ENCODE measurements around the gene NATD1. TPM values are rescaled to one million over a fixed set of nuclear protein-coding genes. Genes with fewer than 3 reads are reported as not detected.
A peak's percentile ranks its signal among the peaks of the same experiment; 100 is the strongest.

Gene NATD1
- total RNA-seq, 2 donors from 2014 or later: 7.4 to 8.8 TPM

DNA sequence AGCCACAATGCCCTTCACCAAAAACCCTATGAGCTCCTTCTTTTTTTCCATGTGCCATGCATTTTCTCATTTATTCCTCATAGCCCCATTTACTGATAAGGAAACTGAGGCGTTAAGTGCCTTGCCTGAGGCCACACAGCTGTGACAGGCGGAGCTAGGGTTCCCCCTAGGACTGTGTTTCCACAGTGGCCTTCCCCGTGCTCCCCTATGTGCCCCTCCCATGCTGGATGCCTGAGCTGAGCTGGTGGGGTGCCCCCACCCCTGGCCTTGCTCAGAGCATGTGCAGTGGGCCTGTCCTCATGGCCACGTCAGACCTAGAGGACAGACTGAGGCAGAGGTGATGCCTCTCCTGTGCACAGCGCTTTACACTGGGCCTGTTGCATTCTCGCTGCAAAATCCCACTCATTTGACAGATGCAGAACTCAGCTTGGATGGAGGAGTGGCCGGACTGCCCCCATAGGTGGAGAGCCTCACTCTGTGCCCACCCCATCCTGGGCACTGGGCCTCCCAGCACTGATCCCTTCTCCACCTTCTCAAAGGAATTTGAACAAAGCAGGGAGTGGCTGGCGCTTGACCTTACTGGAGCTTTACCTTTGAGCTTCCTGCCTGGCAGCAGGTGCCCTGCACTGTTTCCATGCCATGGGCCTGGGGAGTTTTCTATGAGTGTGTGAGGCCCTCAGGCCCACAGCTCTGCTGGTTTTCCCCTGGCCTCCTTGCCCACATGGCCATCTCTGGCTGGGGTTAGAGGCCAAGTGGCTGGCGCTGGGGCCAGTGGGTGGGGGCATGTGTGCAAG lies 33.9 kb upstream of the NATD1 start:
- Mint-ChIP-seq H3K4me3 (peak overlapping the region; percentile 96 to 98), H3K4me1 (ENCODE audit: low read depth) (peaks cover 46% of the 10 kb centered on the region), H3K27ac (peak overlapping the region; percentile 89), H3K36me3 (ENCODE audit: insufficient read depth in 2 of 2) (peaks cover 4 to 14% of the 10 kb centered on the region in 2 donors), H3K27me3 (ENCODE audit: low read depth) (no peaks in the 10 kb centered on the region), H3K9me3 (no peaks in the 10 kb centered on the region)
- peak; percentile 50 to 59 for DNase-seq
- ATAC-seq (replicated peaks in 1 of 2): peak in 1 of 2 donors; percentile 4

DNA sequence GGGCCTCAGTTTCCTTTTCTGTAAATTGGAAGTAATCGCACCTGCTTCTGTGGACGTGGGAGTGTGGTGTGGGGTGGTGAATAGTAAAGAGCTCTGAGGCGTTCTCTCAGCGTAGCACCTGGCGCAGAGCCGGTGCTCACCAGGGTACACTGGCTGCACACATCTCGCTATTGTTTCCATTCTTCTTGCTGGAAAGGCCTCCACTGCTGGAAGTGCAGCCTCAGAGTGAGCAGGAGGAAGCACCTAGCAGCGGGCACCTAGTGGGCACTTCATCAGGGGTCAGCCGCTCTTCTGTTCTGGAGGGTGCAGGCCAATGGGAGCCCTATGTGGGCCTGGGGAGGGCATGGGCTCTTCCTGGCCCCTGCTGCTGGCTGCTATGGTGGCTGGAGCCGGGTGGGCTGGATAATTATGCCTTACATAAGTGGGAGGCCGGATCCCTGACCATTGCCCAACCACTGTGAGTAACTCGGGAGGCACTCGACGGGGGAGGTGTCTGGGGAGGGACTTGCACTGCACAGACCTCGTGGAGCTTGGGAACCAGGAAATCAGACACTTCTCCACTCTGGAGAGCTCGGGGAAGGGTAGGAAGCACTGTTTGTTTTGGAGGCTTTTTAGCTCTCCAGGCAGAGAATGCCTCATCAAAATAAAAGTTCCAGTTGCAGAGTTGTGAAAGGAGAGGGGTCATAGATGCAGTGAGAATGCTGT lies 33.0 kb upstream of the NATD1 start:
- Mint-ChIP-seq H3K9me3 (no peaks in the 10 kb centered on the region), H3K36me3 (ENCODE audit: insufficient read depth in 2 of 2) (peaks cover 4 to 14% of the 10 kb centered on the region in 2 donors), H3K4me1 (ENCODE audit: low read depth) (peaks cover 50% of the 10 kb centered on the region)

DNA sequence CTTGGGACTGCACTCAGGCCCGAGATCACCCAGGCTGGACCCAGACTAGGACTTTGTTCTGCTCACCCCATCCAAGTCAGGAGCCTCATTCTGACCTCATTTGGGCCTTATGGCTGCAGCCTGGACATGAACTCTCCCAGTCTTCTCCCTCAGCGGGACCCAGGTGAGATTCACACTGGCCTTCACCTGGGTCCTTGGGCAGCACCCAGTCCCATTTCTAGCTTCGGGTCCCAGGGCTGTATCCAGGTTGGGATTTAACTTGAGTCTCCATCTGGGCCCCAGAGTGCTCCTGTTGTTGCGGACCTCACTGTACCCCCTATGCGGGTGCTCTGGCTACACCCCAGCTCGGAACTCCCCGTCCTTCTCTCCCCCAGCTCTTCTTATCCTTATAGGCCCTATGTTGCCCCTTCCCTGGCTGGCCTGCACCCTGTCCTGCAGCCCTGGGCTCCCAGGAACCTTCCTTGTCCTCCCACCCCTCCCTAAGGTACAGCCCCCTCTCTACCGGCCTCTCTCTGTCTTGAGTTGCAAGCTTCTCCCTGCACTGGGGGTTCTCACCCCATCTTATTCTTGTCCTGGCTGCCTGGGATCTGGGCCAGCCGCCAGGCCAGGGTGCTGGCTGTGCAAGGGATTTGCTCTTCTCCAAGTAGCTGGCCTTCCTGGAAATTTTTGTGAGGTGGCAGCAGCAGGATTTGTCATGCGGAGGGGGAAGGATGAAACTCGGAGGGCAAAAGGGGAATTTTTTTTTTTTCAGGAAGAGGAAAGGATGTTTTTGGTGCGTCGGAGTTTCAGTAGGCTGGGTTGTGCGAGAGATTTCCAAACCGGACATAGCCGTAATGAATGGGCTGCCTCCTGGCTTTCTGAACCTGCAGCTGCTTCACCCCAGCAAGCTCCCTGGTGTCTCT lies 32.2 kb upstream of the NATD1 start:
- Mint-ChIP-seq H3K27me3 (ENCODE audit: low read depth) (no peaks in the 10 kb centered on the region), H3K9me3 (no peaks in the 10 kb centered on the region), H3K4me3 (peak overlapping the region; percentile 96 to 98), H3K27ac (peak overlapping the region; percentile 89), H3K36me3 (ENCODE audit: insufficient read depth in 2 of 2) (peaks cover 4 to 10% of the 10 kb centered on the region in 2 donors), H3K4me1 (ENCODE audit: low read depth) (peaks cover 47% of the 10 kb centered on the region)
- ATAC-seq (replicated peaks in 1 of 2) (no peak), DNase-seq (peak; percentile 19 to 24)

More for the DNA sequence above, 33.0 kb upstream of the NATD1 start:
- Mint-ChIP-seq H3K4me3 (peak overlapping the region; percentile 96 to 98), H3K27me3 (ENCODE audit: low read depth) (no peaks in the 10 kb centered on the region), H3K27ac (peak overlapping the region; percentile 89)
- no peak for ATAC-seq (replicated peaks in 1 of 2)
- DNase-seq: no peak

DNA sequence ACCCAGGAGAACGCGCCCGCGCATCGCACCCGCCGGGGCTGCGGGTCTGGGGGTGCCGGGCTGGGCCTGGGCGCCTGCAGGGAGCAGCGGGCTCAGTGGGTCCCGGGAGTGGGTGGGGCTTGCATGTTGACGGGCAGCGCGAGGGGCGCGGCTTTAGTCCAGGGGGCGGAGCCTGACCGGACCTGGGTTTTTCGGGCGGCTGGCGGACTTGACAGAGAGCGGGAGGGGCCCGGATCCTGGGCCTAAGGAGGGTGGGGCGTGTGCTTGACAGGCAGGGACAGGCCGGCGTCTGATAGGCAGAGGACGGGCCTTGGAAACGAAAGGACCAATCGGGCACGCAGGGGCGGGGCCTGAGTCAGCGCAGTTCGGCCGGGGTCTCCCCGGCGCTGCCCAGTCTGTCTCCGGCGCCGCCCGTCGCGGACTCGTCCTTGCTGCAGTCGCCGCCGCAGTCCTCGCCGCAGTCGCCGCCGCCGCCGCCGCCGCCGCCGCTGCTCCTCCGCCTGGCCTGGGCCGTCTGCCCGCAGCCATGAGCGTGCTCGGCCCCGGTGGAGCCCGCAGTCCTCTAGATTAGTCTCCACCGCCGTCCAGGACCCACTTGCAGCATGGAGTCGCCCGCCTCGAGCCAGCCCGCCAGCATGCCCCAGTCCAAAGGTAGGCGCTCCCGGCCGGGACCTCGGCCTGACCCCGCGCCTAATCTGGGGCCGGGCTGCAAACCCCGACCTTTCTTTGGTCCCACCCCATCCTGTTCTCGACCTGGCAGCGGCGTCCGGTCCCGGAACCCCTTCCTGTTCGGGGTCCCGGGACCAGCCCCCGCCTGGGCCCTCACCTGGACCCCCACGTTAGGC lies 31.3 kb upstream of the NATD1 start, which contains the start of gene MAP2K3:
MAP2K3 (plus strand) TSS at position 393 of the 845 bp plus-strand sequence; CDS start at position 603, 210 bp downstream.
- H3K27me3 Mint-ChIP-seq (ENCODE audit: low read depth): no peaks in the 10 kb centered on the region
- peaks cover 4 to 9% of the 10 kb centered on the region in 2 donors for H3K36me3 Mint-ChIP-seq (ENCODE audit: insufficient read depth in 2 of 2)
- peak within 1 kb of the TSS; percentile 89 for H3K27ac Mint-ChIP-seq
- H3K4me3 Mint-ChIP-seq: peak within 1 kb of the TSS; percentile 96 to 98
- ATAC-seq (replicated peaks in 1 of 2) (peak; percentile 77 to 78), DNase-seq (peak; percentile 99)
- H3K4me1 Mint-ChIP-seq (ENCODE audit: low read depth): peaks cover 55% of the 10 kb centered on the region
- no peaks in the 10 kb centered on the region for H3K9me3 Mint-ChIP-seq

DNA sequence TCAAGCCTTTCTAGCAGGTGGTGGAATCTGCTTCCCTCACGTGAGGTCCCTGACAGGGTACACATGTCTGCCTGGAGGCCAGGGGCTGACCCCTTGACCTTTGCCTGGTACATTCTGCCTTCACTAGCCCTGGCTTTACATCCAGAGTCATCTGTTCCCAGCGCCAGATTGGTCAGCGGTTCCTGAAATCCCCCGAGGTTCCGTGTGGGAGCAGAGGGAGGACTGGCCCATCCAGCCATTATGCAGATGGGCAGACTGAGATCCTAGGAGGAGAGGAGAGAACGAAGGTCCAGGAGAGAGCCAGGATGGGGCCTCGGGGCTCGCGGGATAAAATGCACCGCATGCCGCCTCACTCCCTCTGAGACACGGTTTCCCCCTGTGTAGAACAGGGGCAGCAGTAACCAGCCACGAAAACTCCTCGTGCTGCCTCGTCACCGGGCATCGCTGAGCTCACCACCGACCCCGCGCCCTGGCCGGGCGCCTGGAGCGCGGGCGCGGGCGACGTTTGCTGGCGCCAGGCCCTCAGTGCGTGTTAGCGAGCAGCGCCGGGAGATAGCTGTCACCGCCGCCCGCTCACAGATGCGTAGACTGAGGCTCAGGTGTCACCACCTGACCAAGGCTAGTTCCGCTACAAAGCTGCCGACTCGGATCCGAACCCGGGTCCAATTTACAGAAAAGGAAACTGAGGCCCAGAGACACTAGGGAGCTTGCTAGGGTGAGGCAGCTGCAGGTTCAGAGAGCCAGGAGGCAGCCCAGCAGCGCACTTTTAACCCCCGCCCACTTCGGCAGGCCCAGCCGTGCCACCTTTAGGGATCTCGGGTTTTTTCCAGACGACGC lies 30.5 kb upstream of the NATD1 start:
- Mint-ChIP-seq H3K4me3 (peak overlapping the region; percentile 96 to 98), H3K9me3 (no peaks in the 10 kb centered on the region), H3K27me3 (ENCODE audit: low read depth) (no peaks in the 10 kb centered on the region), H3K36me3 (ENCODE audit: insufficient read depth in 2 of 2) (peaks cover 4 to 9% of the 10 kb centered on the region in 2 donors), H3K4me1 (ENCODE audit: low read depth) (peaks cover 58% of the 10 kb centered on the region), H3K27ac (no peak overlapping the region)
- ATAC-seq (replicated peaks in 1 of 2) (peak in 1 of 2 donors; percentile 5), DNase-seq (peak in 1 of 2 donors; percentile 40)

DNA sequence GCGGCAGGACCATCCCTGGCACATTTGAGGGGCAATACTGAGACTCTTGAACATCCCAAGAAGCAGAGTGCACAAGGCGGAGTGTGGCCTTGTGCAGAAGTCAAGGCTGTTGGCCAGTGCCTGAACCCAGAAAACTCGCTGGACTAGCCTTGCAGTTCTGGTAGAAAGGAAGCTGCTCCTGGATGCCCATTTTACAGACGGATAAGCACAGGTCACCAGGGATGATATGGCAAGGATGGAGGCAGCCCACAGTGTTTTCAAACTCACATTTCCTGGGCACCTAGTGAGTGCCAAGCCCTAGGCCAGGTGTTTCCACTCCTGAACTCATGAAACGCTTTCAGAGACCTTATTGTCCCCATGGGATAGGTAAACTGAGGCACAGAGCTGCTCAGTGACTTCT lies 29.6 kb upstream of the NATD1 start:
- H3K4me1 Mint-ChIP-seq (ENCODE audit: low read depth): peaks cover 58% of the 10 kb centered on the region
- peak overlapping the region; percentile 59 for H3K27ac Mint-ChIP-seq
- DNase-seq (no peak), ATAC-seq (replicated peaks in 1 of 2) (no peak)
- peaks cover 4 to 9% of the 10 kb centered on the region in 2 donors for H3K36me3 Mint-ChIP-seq (ENCODE audit: insufficient read depth in 2 of 2)
- H3K9me3 Mint-ChIP-seq: no peaks in the 10 kb centered on the region
- peak overlapping the region in 1 of 2 donors; percentile 42 for H3K4me3 Mint-ChIP-seq
- H3K27me3 Mint-ChIP-seq (ENCODE audit: low read depth): no peaks in the 10 kb centered on the region

DNA sequence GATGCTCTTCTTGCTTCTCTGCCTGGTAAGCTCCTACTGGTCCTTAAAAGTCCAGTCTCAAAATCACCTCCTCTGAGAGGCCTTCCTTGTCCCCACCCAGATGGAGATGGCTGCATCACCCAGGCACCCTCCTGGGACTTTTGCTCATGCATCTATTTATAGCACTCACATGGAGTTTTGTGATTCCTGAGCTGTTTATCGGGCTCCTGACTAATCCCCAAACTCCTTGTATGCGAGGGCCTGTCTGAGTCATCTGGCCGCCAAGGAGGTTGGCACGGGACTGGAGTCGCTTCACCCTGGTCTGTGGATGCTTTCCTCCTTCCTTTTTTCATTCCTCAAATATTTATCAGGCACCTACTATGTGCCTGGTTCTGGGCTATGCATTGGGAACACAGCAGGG lies 29.0 kb upstream of the NATD1 start:
- no peak overlapping the region for H3K27ac Mint-ChIP-seq
- no peaks in the 10 kb centered on the region for H3K9me3 Mint-ChIP-seq
- ATAC-seq (replicated peaks in 1 of 2) (no peak), DNase-seq (no peak)
- H3K27me3 Mint-ChIP-seq (ENCODE audit: low read depth): no peaks in the 10 kb centered on the region
- peaks cover 58% of the 10 kb centered on the region for H3K4me1 Mint-ChIP-seq (ENCODE audit: low read depth)
- H3K4me3 Mint-ChIP-seq: peak overlapping the region; percentile 42 to 53
- H3K36me3 Mint-ChIP-seq (ENCODE audit: insufficient read depth in 2 of 2): peaks cover 4 to 9% of the 10 kb centered on the region in 2 donors

DNA sequence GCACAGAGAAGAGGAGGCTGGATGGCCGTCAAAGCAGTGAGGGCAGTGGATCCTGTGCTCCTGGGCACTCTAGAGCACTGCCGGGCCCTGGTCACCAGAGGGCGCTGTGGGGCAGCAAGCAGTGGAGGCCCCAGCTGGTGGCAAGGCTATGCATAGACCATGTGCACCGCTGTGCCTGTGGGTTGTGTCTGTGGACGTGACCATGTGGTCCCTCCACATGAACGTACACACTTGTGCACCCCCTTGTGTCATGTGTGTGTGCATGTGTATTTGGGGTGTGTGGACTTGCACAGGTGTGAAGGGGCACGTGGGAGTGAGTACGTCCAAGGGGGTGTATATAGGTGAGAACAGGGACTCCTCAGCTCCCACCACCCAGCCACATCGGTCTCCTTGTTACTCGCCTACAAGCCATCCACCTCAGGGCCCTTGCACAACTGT lies 26.9 kb upstream of the NATD1 start:
- Mint-ChIP-seq H3K27ac (no peak overlapping the region), H3K4me3 (no peak overlapping the region), H3K27me3 (ENCODE audit: low read depth) (no peaks in the 10 kb centered on the region), H3K36me3 (ENCODE audit: insufficient read depth in 2 of 2) (peaks cover 0 to under 1% of the 10 kb centered on the region in 2 donors), H3K4me1 (ENCODE audit: low read depth) (peaks cover 61% of the 10 kb centered on the region), H3K9me3 (no peaks in the 10 kb centered on the region)
- ATAC-seq (replicated peaks in 1 of 2) (peak; percentile 39 to 42), DNase-seq (peak; percentile 86 to 92)

DNA sequence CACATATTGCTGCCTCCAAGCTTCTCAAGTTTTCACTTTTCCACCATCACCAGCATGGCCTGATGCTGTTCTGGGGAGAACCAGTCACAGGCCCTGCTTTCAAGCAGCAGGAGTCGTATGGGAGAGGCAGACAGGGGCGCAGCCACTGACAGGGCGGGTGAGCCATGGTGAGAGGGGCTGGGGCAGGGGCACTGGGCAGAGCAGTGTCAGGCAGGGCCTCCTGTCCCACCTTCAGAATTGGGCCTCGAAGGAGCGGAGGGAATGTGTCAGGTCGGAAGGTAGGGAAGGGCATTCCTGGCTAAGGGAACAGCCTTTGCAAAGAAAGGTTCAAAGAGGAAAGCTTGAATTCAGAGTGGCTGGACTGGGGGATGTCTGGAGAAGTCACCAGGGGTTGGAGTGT lies 26.4 kb upstream of the NATD1 start:
- Mint-ChIP-seq H3K9me3 (no peaks in the 10 kb centered on the region), H3K36me3 (ENCODE audit: insufficient read depth in 2 of 2) (no peaks in the 10 kb centered on the region), H3K4me1 (ENCODE audit: low read depth) (peaks cover 64% of the 10 kb centered on the region), H3K27me3 (ENCODE audit: low read depth) (no peaks in the 10 kb centered on the region), H3K4me3 (no peak overlapping the region), H3K27ac (no peak overlapping the region)
- DNase-seq: no peak
- ATAC-seq (replicated peaks in 1 of 2): no peak

DNA sequence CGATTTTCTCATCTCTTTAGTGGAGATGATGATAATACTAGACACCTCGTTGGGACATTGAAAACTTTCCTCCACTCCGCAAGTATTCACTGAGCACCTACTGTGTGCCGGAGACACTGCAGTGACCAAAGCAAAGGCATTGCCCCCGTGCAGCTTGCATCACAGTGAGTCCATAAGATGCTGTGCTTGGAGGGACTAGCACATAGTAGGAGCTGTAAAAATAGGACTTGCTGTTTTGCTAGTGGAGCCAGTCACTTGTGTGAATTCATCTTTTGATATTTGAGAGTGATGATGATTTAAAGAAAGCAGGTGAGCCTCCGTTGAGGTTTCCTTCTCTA lies 26.0 kb upstream of the NATD1 start:
- ATAC-seq (replicated peaks in 1 of 2) (no peak), DNase-seq (no peak)
- no peaks in the 10 kb centered on the region for H3K9me3 Mint-ChIP-seq
- no peaks in the 10 kb centered on the region for H3K36me3 Mint-ChIP-seq (ENCODE audit: insufficient read depth in 2 of 2)
- H3K4me1 Mint-ChIP-seq (ENCODE audit: low read depth): peaks cover 64% of the 10 kb centered on the region
- H3K27me3 Mint-ChIP-seq (ENCODE audit: low read depth): no peaks in the 10 kb centered on the region
- no peak overlapping the region for H3K27ac Mint-ChIP-seq
- no peak overlapping the region for H3K4me3 Mint-ChIP-seq

DNA sequence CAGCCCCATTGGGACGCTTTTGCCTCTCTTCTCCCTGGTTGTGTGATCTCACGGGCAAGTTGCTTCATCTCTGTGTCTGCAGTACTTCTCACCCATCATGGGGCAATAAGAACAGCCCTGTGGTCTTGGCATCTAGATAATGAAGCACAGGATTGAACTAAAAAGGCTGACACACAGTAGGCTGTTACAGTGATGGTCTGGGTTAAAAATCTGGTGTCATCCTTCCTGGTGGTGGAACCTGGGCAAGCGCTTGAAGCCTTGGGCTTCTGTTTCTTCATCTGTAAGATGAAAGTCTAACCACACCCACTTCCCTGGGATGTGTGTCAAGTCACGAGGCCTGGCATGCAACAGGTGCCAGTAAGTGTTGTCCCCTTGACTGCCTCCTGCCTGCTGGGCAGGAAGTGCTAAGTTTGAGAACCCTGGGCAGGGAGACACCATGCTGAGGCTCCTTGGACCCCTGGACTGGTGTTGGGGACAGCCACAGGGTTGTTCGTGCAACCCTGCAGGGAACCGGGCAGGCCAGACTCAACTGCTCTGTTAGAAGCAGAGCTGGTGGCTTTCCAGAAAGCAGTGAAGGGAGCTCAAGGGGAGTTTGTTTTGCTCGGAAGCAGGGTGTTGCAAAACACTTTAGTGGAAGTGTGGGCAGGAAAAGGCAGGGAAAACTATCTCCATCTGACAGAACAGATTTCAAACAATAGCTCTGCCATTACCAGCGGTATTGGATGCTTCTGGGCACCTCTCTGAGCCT lies 25.4 kb upstream of the NATD1 start:
- peaks cover 64% of the 10 kb centered on the region for H3K4me1 Mint-ChIP-seq (ENCODE audit: low read depth)
- H3K27ac Mint-ChIP-seq: peak overlapping the region; percentile 9
- H3K4me3 Mint-ChIP-seq: peak overlapping the region in 1 of 2 donors; percentile 51
- no peaks in the 10 kb centered on the region for H3K9me3 Mint-ChIP-seq
- no peaks in the 10 kb centered on the region for H3K27me3 Mint-ChIP-seq (ENCODE audit: low read depth)
- peak; percentile 43 to 50 for DNase-seq
- ATAC-seq (replicated peaks in 1 of 2): peak in 1 of 2 donors; percentile 16
- no peaks in the 10 kb centered on the region for H3K36me3 Mint-ChIP-seq (ENCODE audit: insufficient read depth in 2 of 2)
